ENCODE measurements around the gene CLN6.

DNA sequence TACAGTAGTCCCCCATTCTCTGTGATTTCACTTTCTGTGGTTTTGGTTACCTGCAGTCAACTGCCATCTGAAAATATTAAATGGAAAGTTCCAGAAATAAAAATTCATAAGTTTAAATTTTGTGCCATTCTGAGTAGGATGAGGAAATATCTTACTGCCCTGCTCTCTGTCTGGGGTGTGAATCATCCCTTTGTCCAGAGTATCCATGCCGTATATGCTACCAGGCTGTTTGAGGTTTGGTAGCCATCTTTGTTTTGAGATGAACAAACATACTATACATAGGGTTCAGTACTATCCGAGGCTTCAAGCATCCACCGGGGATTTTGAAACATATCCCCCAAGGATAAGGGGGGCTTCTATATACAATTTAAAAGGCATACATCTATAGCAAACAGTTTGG is 31.7 kb upstream of the CLN6 start:
- TF ChIP-seq POLR2A (IDR thresholded peaks at IDR 0.05) (no peak), CTCF (IDR thresholded peaks at IDR 0.05) (no peak)
